ENCODE measurements around the gene NRXN3.
A peak's percentile ranks its signal among the peaks of the same experiment; 100 is the strongest.
"Not testable (repeated sequence)": the region's sequence is repeated elsewhere in the genome, so short reads cannot be mapped to it uniquely, and the experiment has no call there.

NRXN3 gene

DNA sequence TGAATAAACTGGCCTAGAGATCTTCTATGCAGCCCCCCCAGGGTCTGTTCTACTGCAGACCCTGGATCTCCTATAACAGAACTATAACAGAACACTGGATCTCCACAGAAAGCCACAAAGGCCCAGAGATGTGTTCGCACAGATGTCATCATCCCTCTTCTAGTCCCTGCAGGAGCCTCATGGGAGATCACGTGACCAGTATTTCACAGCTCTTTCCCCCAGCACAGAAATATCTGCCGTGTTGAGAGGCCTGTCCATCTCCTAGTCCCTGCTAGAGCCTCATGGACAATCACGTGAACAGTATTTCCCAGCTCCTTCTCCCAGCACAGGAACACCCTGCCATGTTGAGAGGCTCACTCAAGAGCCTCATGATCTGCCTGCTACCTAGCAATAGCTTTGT, 331.7 kb downstream of the NRXN3 start:
- DNase-seq, result no peak

DNA sequence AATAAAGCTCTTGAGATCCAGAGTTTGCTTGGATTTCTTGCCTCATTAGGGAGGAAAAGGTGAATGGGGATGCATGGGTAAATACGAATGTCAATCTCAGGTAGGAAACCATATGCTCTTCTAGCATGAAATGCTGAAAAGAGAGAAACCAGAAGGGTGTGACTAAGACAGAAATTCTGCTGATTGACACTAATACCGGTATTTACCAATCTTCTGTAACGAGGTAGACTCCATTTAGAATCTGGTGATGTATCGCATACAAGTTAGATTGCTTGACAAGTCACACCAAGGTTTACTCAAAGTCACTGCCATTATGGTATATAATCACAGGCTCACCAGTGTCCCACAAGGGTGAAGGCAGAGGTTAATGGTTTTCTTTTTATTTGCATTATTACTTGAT, 337.9 kb downstream of the NRXN3 start:
- DNase-seq, result no peak

DNA sequence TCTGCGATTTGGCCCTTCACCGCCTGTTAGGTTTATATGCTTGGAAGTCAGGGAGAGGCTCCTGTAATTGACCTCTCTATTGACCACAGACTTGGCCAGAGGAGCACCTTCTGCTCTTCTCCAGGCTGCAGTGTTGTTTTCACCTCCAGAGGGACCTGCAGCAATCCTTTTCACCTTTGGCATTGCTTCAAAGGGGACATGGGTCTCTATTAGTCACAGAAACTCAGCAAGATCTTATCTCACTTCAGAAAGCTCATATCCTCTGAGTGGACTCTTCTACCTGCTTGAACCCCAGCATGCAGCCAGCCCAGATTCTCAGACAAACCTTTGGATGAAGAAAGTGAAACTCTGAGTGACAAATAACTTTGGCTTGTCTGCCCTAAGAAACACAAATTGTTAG, 339.3 kb downstream of the NRXN3 start:
- DNase-seq, result no peak

DNA sequence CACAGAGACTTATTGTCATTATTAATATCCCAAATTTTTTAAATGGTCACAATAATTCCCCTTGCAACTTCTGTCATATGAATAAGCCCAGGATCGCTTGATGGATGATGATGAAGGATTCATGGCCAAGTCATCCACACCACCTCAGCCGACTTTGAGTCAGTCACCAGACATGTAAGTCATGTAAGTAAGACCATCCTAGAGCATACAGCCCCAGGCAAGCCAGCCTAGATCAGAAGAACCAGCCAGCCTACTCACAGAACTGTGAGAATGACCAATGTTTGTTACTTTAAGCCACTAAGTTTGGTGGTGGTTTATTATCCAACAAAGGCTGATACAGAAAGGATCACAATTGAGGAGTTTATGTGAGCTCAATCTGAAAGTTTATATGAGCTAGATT, 341.8 kb downstream of the NRXN3 start:
- no peak for DNase-seq

DNA sequence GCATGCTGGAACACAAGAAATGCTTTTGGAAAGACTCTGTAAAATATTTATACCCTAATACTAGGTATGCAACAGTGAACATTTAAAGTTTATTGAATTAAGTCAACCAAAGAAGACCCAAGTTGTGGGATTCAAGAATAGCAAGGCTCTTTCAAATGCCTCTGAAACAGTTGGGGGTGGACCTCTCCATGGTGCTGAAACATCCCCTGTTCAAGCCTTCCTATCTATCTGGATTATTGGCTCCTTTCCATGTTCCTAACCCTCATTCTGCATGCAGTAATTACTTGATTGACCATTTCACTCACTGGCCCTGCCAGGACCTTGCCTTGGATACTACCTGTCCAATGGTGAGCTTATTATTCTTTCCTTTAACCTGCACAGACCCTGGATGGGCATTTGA, 349.7 kb downstream of the NRXN3 start:
- DNase-seq, result no peak

DNA sequence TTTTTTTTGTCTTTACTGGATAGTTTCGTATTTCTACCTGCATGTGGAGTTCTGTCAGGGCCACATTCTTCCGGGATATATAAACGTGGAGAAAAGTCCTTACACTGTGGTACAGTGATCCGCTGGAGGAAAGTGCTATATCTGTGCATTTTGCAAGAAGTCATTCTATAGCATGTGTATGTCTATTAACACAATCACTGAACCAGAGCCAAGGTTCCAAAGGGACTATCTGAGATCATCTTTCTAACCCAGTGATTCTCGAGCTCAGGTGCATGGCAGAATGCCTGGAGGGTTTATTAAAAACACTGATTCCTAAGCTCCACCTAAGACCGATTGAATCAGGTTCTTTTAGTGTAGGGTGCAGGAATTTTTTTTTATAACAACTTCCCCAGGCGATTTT, 354.0 kb downstream of the NRXN3 start:
- DNase-seq, result no peak

DNA sequence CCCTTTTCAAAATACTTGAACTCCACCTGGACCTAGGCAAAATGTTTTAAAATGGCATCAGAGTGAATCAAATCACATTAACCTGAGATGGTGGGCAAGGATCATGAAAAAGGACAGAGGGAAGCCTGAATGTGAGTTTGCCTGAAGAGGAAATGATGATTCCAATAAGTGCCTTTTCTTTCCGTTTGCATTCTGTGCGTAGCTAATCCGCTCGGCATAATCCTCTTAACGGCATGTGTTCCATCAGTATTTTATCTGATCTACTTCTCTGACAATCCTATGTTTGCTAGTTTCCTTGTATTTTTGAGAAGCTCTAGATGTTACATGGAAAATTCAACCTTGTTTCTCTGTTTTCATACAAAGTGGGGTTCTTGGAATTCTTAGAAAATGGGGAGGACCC, 354.6 kb downstream of the NRXN3 start:
- no peak for DNase-seq

DNA sequence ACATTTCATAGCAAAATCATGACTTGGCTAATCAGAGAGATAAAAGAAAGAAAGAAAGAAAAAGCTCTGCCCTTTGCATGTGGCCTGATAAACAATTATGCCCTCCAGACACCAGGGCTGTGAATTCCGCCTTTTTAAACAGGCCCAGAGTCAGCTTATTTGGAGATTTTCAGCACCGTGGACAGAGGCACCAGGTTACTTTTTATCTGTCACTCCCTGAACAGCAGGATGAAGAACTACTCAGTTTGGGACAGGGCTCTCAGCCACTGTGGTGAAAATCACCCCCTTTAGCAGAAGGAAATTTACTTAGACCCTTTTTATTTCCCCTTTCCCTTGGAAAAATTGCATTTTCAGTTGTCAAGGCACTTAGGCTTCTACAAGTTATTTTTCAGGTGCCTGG, 359.9 kb downstream of the NRXN3 start:
- no peak for DNase-seq

DNA sequence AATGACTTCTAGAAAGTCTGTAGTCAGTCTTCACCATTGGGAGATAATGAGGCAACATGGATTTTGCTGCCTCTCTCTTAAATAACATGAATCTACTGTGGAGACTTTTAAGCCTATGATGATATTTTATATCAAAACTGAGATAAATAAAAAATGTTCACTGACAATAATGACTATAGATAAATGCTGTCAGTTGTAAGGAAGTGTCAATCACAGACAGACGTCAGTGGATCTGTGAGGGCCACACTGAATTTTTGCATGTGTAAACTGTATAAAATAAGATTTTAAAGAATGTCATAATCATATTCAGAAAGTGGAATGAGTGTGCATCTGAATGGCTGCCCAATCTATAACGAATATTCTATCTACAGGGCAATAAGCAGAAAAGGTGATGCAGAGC, 364.0 kb downstream of the NRXN3 start:
- DNase-seq, result no peak

DNA sequence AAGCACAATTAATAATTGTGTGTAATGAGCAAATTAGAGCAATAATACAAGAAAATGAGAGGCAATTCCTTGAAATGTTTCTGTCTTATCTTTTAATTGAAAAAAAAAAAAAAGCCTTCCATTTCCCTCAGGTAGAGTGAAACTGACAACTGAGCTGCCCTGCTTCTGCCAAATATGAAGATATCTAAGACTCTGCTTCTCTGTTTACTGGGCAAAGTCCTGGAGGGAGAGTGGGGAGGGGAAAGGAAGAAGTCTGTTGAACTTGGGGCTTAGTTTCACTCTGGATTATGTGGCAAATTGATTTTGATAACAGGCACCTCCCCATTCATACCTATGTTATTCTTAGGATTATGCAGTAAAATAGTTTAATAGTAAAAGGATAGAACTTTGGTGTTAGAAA, 364.9 kb downstream of the NRXN3 start:
- no peak for DNase-seq

DNA sequence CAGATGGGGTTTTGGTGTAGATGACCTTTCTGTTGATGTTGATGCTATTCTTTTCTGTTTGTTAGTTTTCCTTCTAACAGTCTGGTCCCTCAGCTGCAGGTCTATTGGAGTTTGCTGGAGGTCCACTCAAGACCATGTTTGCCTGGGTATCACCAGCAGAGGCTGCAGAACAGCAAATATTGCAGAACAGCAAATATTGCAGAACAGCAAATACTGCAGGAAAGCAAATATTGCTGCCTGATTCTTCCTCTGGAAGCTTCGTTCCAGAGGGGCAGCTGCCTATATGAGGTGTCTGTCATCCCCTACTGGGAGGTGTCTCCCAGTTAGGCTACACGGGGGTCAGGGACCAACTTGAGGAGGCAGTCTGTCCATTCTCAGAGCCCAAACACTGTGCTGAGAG, 371.6 kb downstream of the NRXN3 start:
- not testable (repeated sequence) for DNase-seq

DNA sequence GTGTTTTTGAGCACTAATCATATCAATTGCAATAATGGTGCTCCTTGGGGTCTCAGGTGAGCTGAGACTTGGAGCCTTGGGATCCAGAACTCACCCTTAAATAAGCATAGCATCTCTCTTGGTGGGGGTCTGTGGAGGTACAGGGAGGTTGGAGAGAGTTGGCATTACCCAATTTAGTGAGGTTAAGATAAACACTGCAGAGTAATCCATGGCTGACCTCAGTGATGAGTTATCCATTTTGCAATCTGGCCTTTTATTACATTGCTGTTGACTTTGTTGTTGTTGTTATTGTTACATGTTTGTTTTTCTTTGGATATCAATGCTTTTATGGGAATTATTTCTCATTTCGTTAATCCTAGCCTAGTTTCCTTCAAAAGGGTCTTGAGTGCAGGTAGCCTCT, 373.3 kb downstream of the NRXN3 start:
- DNase-seq, result no peak

DNA sequence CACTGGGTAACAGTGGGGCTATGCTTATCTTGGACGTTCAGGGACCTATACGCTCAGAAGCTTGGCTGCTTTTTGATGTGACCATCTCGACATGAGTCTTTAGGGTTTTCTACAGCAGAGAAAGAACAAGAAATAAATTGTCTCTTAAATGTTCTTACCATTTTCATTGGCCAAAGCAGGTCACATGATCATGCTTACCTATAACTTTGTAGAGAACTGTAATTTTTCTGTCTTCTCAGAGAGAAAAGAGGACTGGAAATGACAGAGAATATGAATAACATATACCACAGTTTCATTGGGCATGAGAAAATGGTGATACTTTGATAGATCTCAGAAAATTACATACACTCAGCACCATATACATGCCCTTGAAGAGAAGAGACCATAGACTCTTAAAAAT, 390.9 kb downstream of the NRXN3 start:
- DNase-seq, result no peak

DNA sequence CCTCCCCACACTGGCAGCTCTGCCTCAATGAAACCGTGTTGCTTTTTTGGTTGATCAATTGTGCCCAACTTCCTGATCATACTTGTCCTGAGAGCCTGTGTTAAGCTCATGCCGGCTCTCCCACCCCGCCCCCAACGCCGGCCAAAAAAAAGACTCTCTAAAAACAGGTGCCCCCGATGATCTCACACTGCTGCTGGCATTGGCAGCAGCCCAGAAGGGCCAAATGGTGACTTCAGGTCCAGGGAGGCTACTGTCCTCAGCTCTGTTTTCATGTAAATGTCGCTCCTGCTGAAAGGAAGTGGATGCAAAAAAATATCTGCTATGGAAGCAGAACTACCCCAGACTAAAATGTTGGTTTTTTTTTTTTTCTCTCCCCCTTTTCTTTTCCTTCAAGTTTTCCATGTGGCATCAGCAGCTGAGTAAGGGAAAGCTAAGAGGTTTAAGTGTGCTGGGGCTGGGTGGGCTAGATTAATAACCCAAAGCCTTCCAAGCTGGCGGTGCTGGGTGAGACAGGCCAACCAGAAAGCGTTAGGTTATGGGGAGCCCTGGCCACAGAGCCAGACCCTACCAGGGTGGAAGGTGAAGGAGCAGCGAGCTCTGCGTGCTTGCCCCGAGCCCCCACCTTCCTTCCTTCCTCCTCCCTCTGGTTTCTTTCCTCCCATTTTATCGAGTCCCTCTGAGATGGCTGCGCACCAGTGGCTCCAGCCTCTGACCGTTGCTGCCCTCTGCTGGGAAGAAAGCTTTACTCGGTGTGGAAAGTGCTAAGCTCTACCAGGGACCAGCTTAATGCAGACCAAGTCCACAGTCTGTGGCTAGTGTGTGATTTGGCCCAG, 396.1 kb downstream of the NRXN3 start:
- DNase-seq, result peak; percentile 4

DNA sequence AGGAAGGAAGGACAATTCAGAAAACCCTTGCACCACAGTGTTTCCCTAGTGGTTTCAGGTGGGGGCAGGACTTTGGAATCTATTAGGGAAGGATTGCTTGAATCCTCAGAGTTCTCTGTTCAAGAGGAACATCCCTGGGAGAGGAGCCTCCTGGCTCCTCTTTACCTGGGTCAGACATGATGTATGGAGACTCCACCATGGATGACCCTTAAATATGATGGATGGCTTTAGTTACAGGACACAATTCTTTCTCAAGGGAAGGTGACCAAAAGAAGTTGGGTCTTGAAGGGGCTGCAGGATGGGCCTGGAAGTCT, 396.6 kb downstream of the NRXN3 start:
- DNase-seq, result no peak

DNA sequence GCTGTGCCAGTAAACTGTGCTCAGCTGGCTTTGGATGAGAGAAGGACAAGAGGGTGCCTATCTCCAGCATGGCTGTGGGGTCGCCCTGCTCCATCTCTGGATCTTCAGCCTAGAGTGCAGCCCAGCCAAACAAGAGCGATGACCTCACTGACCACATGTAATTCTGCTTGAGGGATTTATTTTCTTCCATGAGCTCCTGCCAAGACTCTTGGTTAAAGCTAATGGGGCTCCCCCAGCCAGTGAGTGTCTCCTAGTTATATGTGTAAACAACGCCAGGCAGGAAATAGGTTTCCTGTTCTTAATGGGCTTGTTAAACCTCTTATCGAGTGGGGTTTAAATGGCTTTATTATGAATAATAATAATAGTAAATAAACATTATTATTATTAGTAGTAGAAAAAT, 397.2 kb downstream of the NRXN3 start:
- DNase-seq, result no peak

DNA sequence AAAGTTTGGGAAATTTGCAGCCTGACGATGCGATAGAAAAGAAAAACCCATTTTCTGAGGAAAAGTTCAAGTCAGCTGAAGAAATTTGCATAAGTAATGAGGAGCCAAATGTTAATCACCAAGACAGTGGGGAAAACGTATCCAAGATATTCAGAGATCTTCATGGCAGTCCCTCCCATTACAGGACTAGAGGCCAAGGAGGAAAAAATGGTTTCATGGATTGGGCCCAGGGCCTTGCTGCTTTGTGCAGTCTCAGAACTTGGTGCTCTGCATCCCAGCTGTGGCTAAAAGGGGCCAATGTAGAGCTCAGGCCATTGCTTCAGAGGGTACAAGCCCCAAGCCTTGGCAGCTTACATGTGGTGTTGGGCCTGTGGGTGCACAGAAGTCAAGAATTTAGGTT, 403.6 kb downstream of the NRXN3 start:
- not testable (repeated sequence) for DNase-seq

DNA sequence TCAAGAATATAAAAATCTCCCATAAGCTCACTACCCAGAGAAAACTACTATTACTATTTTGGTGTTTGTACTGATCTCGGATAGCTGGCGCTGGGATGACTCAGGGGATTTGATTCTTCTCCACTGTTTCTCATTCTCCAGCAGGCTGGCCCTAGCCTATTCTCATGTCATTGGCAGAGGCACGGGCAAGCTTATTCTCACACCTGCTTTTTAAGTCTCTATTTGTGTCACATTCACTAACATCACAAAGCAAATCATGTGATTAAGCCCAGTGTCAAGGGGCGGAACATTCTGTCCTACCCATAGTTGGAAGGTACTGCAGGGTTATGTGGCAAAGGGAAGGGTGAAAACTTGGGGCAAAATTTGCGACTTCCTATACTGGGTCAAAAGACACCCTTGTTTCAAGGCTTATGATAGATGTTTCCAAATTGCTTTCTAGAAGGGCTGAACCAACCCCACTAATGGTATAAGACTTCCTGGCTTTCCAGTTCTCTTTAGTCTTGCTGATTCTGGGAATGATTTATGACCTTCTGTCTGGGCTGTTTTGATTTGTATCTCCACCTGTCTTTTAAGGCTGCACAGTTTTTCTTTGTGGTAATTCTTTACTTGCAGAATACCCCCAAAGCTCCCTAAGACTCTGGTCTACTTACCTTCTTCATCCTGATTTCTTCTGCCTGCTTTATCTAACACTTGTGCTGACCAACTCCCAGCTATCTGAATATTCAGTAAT, 406.4 kb downstream of the NRXN3 start:
- no peak for DNase-seq

DNA sequence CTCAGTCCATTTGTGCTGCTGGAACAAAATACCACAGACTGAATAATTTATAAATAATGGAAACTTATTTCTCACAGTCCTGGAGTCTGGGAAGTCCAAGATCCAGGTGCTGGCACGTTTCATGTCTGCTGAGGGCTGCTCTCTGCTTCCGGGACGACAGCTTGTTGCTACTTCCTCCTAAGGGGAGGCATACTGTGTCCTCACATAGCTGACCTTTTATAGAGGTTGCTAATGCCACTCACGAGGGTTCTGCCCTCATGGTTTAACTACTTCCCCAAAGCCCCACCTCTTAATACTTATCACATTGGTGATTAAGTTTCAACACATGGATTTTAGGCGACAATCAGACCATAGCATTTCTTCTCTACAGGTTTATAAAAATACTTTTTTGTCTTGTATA, 411.1 kb downstream of the NRXN3 start:
- no peak for DNase-seq

DNA sequence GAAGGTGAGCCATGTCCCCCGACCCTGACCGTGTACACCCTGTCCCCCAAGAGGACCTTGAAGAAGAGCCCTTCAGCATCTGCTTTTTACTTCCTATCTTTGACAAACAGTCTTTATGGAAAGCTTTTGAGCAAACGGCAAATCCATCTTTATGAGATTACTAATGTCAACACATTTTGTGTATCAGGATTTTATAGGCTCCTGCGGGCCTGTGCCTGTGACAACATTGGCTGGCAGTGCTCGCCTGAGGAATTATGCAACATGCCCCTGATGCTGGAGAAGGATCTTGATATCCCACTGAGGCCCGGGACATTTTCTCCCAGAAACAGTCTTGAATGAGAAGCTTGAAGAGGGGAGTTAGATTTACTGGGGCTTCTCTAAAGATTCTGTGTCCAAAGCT, 416.5 kb downstream of the NRXN3 start:
- DNase-seq, result no peak

DNA sequence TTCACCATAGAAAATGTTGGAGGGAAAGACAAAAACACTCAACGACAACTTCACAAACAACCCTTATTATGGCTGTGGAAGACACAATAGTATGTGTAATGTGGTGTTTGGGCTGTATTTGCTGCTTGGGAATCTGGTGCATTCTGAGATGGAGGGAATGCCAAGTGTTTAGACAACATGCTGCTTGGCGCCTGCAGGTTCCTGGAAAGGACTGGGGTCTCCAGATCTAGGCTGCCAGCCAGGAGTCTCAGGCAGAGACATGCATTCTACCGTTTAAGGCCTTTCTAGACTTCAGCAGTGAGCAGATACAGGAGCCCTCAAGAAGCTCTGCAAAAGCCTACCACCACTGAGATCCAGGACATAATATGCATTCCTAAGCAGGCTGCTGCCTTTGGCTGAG, 418.7 kb downstream of the NRXN3 start:
- no peak for DNase-seq

DNA sequence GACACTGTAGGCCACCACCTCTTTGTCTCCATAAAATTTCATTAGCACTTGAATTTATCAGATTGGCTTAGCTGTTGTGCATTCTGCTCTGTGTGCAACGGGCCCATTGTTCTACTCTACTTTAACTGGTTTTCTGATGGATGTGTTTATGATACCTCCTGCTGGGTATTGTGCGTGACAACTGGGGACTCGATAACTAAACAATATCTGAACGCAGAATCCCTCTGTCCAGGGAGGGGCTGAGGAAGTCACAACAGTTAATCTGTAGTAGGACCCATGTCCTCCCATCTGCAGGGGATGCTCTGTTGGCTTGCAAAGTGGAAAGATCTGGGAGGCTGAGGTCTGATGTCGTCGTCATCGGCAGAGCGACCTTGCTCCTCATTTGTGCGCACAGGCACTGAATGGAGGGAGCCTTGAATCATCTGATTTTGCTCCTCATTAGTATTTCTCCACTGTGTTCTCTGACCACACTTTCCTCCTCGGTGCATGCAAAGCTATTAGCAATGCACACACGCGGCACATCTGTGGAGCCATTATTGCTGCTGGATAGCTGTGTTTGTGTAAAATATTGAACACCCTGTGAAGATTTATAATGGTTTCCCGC, 422.5 kb downstream of the NRXN3 start:
- no peak for DNase-seq

DNA sequence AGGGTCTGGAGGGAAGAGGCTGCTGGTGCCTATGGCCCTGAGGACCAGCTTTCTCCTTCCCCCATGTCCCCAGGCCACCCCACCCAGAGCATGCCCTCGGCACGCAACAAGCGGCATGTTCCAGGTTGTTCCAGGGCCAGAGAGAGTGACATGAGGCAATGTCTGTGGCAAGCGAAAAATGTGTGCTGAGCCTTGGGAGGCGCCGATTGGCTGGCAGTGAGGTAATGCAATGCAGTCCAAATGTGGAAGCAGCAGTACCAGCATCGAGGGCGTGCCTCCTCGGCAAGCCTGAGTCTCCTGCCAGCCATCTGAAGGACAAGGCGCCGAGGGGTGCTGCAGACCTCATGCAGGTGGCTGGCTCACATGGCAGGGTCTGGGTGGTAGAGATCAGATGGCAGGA, 423.8 kb downstream of the NRXN3 start:
- no peak for DNase-seq

DNA sequence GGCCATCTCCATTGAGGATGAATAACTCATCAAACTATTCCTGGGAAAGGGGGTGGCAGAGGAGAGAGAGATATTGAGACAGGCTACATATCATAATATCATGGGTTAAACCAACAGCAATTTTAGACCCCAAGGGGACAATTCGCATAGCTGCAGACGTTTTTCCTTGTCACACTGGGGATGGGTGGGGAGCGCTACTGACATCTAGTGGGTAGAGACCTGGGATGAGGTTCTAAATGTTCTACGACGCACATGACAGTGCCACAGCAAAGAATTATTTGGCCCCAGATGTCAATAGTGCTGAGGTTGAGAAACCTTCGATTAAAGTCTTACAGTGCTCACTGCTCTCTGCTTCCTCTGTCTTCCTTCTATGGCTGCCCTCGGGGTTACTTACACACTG, 425.6 kb downstream of the NRXN3 start:
- DNase-seq, result no peak
